Lower leg skin (tissue), 3 donors: ENCODE data around the gene CLSTN2.

Experiments used
- CTCF ChIP-seq, 3 donors: fragments of 450-650 bp; IDR thresholded peaks; one replicate each; pipeline ENCODE4 v1.5.1; 2016; ENCODE audit warnings: antibody characterized with exemption in 3 of 3, mild to moderate bottlenecking in 3 of 3, moderate library complexity in 2 of 3
- POLR2A ChIP-seq, 2 donors: fragments of 450-650 bp; IDR thresholded peaks; one replicate each; pipeline ENCODE4 v1.6.1; 2016 to 2017; ENCODE audit warnings: antibody characterized with exemption in 2 of 2, mild to moderate bottlenecking in 1 of 2, moderate library complexity in 1 of 2

GRCh38 chr3:140509534-140509933 lies 574.5 kb downstream of the CLSTN2 start:
- TF ChIP-seq CTCF (IDR thresholded peaks at IDR 0.05) (no peak), POLR2A (IDR thresholded peaks at IDR 0.05) (no peak)
